ENCODE measurements around the gene C6orf89.

DNA sequence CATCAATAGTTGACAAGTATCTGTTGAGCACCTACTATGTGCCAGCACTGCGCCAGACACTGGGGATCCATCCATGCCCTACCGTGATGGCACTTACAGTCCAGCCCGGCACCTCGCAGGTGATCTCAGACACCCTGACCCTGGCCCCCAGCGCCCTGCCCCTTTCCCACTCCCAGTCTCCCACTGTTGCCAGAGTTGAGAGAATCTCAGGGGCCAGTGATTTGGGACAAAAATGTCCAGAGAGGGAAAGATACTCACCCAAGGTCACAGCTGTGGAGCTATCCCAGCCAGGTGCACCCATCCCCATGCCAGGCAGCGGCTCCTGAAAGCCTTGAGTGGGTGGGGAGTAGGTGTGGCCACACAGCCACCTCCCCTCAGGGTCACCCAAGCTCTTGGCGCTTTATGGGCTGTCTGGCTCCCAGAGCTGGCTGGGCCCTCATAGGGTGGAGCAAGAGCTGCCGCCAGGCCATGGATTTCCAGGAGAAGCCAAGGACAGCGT lies 72.1 kb downstream of the C6orf89 start:
- TF ChIP-seq, protein P1, sequence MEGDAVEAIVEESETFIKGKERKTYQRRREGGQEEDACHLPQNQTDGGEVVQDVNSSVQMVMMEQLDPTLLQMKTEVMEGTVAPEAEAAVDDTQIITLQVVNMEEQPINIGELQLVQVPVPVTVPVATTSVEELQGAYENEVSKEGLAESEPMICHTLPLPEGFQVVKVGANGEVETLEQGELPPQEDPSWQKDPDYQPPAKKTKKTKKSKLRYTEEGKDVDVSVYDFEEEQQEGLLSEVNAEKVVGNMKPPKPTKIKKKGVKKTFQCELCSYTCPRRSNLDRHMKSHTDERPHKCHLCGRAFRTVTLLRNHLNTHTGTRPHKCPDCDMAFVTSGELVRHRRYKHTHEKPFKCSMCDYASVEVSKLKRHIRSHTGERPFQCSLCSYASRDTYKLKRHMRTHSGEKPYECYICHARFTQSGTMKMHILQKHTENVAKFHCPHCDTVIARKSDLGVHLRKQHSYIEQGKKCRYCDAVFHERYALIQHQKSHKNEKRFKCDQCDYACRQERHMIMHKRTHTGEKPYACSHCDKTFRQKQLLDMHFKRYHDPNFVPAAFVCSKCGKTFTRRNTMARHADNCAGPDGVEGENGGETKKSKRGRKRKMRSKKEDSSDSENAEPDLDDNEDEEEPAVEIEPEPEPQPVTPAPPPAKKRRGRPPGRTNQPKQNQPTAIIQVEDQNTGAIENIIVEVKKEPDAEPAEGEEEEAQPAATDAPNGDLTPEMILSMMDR (IDR thresholded peaks at IDR 0.05; ENCODE audit: low read depth, low read length) = no peak
- no peak for TF ChIP-seq EZH2phosphoT487 (IDR thresholded peaks at IDR 0.05; ENCODE audit: low read depth)

All from OCI-LY3 (cell line).